OCI-LY3 (cell line): ENCODE data around the gene EXOC6.

ENCODE experiments used
- H2AFZ ChIP-seq: fragments of 200-600, 300-600 bp; shearing (Covaris generic); 2 replicates; pipeline ENCODE4 v1.6.0; 2014; ENCODE audit warnings: antibody characterized with exemption, low read depth, low read length
- H3K27ac ChIP-seq: fragments of 200-600, 300-600 bp; sonication (generic); 2 replicates; pipeline ENCODE4 v1.5.1; 2014; ENCODE audit warnings: mild to moderate bottlenecking, low read length, moderate library complexity, mixed read lengths
- H3K27me3 ChIP-seq: fragments of 200-600, 300-600 bp; sonication (generic); 2 replicates; pipeline ENCODE4 v1.6.1; 2014; ENCODE audit warnings: low read depth, low read length, mixed read lengths
- H3K36me3 ChIP-seq: fragments of 200-600, 300-600 bp; sonication (generic); replicated peaks from 2 replicates; pipeline ENCODE3; 2014; ENCODE audit warnings: low read depth, low read length, mixed read lengths
- H3K4me1 ChIP-seq: fragments of 300-600, 200-600 bp; sonication (generic); 2 replicates; pipeline ENCODE4 v1.6.1; 2014; ENCODE audit warnings: low read length, mixed read lengths
- H3K4me2 ChIP-seq: fragments of 200-600, 300-600 bp; sonication (generic); 2 replicates; pipeline ENCODE4 v1.6.1; 2014; ENCODE audit warnings: low read length, mixed read lengths
- H3K4me3 ChIP-seq: fragments of 300-600, 200-600 bp; sonication (generic); 2 replicates; pipeline ENCODE4 v1.5.1; 2014; ENCODE audit warnings: antibody characterized with exemption, mild to moderate bottlenecking, low read length, moderate library complexity
- H3K79me2 ChIP-seq: fragments of 300-600, 200-600 bp; shearing (Covaris generic); 2 replicates; pipeline ENCODE4 v1.6.1; 2014; ENCODE audit warnings: mild to moderate bottlenecking, low read length, mixed read lengths
- H3K9ac ChIP-seq: fragments of 300-600, 200-600 bp; shearing (Covaris generic); 2 replicates; pipeline ENCODE4 v1.6.0; 2014; ENCODE audit warnings: mild to moderate bottlenecking, low read length, moderate library complexity
- H3K9me3 ChIP-seq: fragments of 200-600, 300-600 bp; shearing (Covaris generic); 2 replicates; pipeline ENCODE4 v1.6.1; 2014; ENCODE audit warnings: low read length, mixed read lengths; ENCODE audit not compliant: insufficient read depth
- H4K20me1 ChIP-seq: fragments of 200-600, 300-600 bp; sonication (generic); 2 replicates; pipeline ENCODE4 v1.6.1; 2016; ENCODE audit warnings: low read length, mixed read lengths; ENCODE audit not compliant: insufficient read depth
- CTCF ChIP-seq: fragments of 200-600, 300-600 bp; sonication (generic); IDR thresholded peaks from 2 replicates; pipeline ENCODE4 v1.5.1; 2014; ENCODE audit warnings: antibody characterized with exemption, low read length, low read depth
- EZH2phosphoT487 ChIP-seq: fragments of 200-600 bp; shearing (Covaris generic); IDR thresholded peaks from 2 replicates; pipeline ENCODE4 v1.6.1; 2018; ENCODE audit warnings: antibody characterized with exemption, mixed run types, low read depth

Gene EXOC6

GRCh38 chr10:92834331-92834730 is 14.0 kb upstream of the EXOC6 start:
- Histone ChIP-seq H3K79me2 (no peaks in the 10 kb centered on the region), H3K27ac (no peak overlapping the region), H3K9me3 (no peaks in the 10 kb centered on the region), H3K4me1 (peaks cover 6% of the 10 kb centered on the region), H3K4me2 (no peak overlapping the region), H4K20me1 (no peaks in the 10 kb centered on the region), H3K9ac (no peak overlapping the region), H3K4me3 (no peak overlapping the region), H2AFZ (no peak overlapping the region), H3K27me3 (no peaks in the 10 kb centered on the region), H3K36me3 (no peaks in the 10 kb centered on the region)
- TF ChIP-seq CTCF, result no peak
- no peak for TF ChIP-seq EZH2phosphoT487

DNA sequence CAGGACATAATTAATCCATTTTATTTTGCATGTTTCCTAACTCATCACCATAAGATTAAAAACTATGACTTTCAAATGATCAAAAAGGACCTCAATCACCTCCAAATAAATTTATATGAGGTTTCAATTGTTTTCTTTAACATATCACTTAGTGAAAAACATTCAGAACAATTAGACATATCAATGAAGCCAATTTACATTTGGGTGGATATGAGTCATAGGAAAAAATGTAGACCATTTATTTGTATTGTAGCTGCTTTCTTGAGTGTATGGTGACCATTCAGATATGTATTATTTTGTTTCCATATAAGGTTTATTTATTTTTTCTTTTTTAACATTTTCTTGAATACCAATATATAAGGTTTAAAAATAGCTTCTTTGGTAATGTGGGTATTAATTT is 13.3 kb upstream of the EXOC6 start:
- Histone ChIP-seq H3K4me3 (no peak overlapping the region), H4K20me1 (no peaks in the 10 kb centered on the region), H2AFZ (no peak overlapping the region), H3K4me1 (peaks cover 6% of the 10 kb centered on the region), H3K27me3 (no peaks in the 10 kb centered on the region), H3K9ac (no peak overlapping the region), H3K27ac (no peak overlapping the region), H3K4me2 (no peak overlapping the region), H3K36me3 (no peaks in the 10 kb centered on the region), H3K9me3 (no peaks in the 10 kb centered on the region), H3K79me2 (no peaks in the 10 kb centered on the region)
- no peak for TF ChIP-seq CTCF
- no peak for TF ChIP-seq EZH2phosphoT487

DNA sequence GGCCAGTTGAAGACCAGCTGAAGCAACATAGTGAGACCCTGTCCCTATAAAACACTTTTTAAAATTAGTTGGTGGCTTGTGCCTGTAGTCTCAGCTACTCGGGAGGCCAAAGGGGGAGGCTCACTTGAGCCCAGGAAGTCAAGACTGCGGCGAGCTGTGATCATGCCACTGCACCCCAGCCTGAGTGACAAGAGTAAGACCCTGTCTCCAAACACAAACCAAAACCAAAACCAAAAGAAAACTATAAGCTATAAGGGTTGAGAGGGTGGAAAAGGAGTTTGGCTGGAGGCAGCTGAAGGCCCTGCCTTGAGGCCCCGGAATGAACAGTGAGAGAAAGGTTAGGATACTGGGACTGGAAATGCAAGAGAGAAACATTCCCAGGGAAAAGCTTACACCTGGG is 10.9 kb upstream of the EXOC6 start:
- H3K36me3 ChIP-seq, result no peaks in the 10 kb centered on the region
- H3K4me1 ChIP-seq, result no peaks in the 10 kb centered on the region
- no peak overlapping the region for H3K27ac ChIP-seq
- H2AFZ ChIP-seq, result no peak overlapping the region
- TF ChIP-seq EZH2phosphoT487, result no peak
- TF ChIP-seq CTCF, result no peak
- no peaks in the 10 kb centered on the region for H3K9me3 ChIP-seq
- H3K4me2 ChIP-seq, result no peak overlapping the region
- no peaks in the 10 kb centered on the region for H3K79me2 ChIP-seq
- no peaks in the 10 kb centered on the region for H3K27me3 ChIP-seq
- no peak overlapping the region for H3K4me3 ChIP-seq
- H3K9ac ChIP-seq, result no peak overlapping the region
- no peaks in the 10 kb centered on the region for H4K20me1 ChIP-seq

- no peak overlapping the region for H3K9ac ChIP-seq
- 0 out of 2 replicates have a peak overlapping the region, but pooled peaks have one; percentile 7 for H3K4me2 ChIP-seq
- no peak for TF ChIP-seq EZH2phosphoT487
- TF ChIP-seq CTCF, result peak; percentile 46
- H2AFZ ChIP-seq, result no peak overlapping the region; the same call in 1 of the 2 replicates
- H3K9me3 ChIP-seq, result no peaks in the 10 kb centered on the region
- no peaks in the 10 kb centered on the region for H3K27me3 ChIP-seq
- no peak overlapping the region for H3K4me3 ChIP-seq
- H4K20me1 ChIP-seq, result no peaks in the 10 kb centered on the region
- no peaks in the 10 kb centered on the region for H3K36me3 ChIP-seq
- no peaks in the 10 kb centered on the region for H3K79me2 ChIP-seq
- no peaks in the 10 kb centered on the region for H3K4me1 ChIP-seq
- H3K27ac ChIP-seq, result no peak overlapping the region
Measured at GRCh38 chr10:92839191-92840085, 8.9 kb upstream of the EXOC6 start.
